Esophagus squamous epithelium (tissue), 5 donors: ENCODE results near the gene C1QTNF9B. TPM values are rescaled to one million over a fixed set of nuclear protein-coding genes. Genes with fewer than 3 reads are reported as not detected.

Experiments
- DNase-seq: peaks from one replicate; lab custom pipeline; 2025; lab: John Stamatoyannopoulos, UW
- H3K27ac ChIP-seq, 4 donors: fragments of 200-600 bp; sonication (generic); one replicate each; pipeline ENCODE4 v1.5.1; 2016 to 2019; ENCODE audit warnings: mild to moderate bottlenecking in 1 of 4
- H3K27me3 ChIP-seq, 4 donors: fragments of 200-600 bp; sonication (generic); 1 replicate in 3 of 4; 2 replicates in 1 of 4; pipeline versions ENCODE4 v1.5.1 to v1.6.0; 2017 to 2021; ENCODE audit warnings: antibody characterized with exemption in 1 of 4
- H3K36me3 ChIP-seq, 3 donors: fragments of 200-600 bp; sonication (generic); one replicate each; pipeline ENCODE4 v1.5.1; 2016 to 2019
- H3K4me1 ChIP-seq, 3 donors: fragments of 200-600 bp; sonication (generic); one replicate each; pipeline ENCODE4 v1.5.1; 2017 to 2019
- H3K4me3 ChIP-seq, 4 donors: fragments of 200-600 bp; sonication (generic); 1 replicate in 3 of 4; 2 replicates in 1 of 4; pipeline ENCODE4 v1.5.1; 2016 to 2019; ENCODE audit warnings: mild to moderate bottlenecking in 2 of 4, moderate library complexity in 1 of 4
- H3K9me3 ChIP-seq, 3 donors: fragments of 200-600 bp; sonication (generic); one replicate each; pipeline ENCODE4 v1.5.1; 2016 to 2019
- CTCF ChIP-seq, 6 experiments: fragments of 450-650 bp in 4 of 6; fragments of 200-600 bp in 2 of 6; sonication (generic) in 2 of 6; IDR thresholded peaks; one replicate each; pipeline ENCODE4 v1.5.1; 2016 to 2019; ENCODE audit warnings: antibody characterized with exemption in 6 of 6, mild to moderate bottlenecking in 4 of 6, moderate library complexity in 4 of 6
- POLR2A ChIP-seq, 4 donors: fragments of 450-650 bp; IDR thresholded peaks; one replicate each; pipeline ENCODE4 v1.6.1; 2017; ENCODE audit warnings: antibody characterized with exemption in 4 of 4, mild to moderate bottlenecking in 4 of 4, moderate library complexity in 3 of 4
- WGBS, 2 donors: methylation state at CpG; one replicate each; pipeline ENCODE4 v1.1.5; 2018; 5-methylcytosine and 5-hydroxymethylcytosine counted together
- intact Hi-C: fragments of 100-400 bp; cut with DNase I; formaldehyde crosslinking; loops from one replicate; pipeline ENCODE4 v1.15.0; 2022
- total RNA-seq, 4 donors: library from RNA; depleted of rRNA; stranded (reverse); fragments of >200 nt; gene quantifications; one replicate each; pipeline ENCODE4 v1.1.0, GENCODE V29; 2016
- donor health status: DM: yes; HTN: yes; CAD: no.

The C1QTNF9B gene
- total RNA-seq, 4 donors from 2014 or later, result not detected

- intact Hi-C loops, result no loop called here
- no peaks in the 10 kb centered on the region for H3K9me3 ChIP-seq
- H3K36me3 ChIP-seq, result peaks cover 0 to 32% (median 0%) of the 10 kb centered on the region in 3 donors
- 86 to 89% methylated on average over 3 of the region's 3 CpGs for WGBS, 2 donors
- TF ChIP-seq POLR2A (IDR thresholded peaks at IDR 0.05) (no peak), CTCF (IDR thresholded peaks at IDR 0.05) (no peak)
- H3K4me3 ChIP-seq, result no peak overlapping the region
- no peak overlapping the region for H3K27ac ChIP-seq
- H3K4me1 ChIP-seq, result peaks cover 0 to 27% (median 0%) of the 10 kb centered on the region in 3 donors
- DNase-seq, result no peak
- no peaks in the 10 kb centered on the region for H3K27me3 ChIP-seq
Observed at GRCh38 chr13:23855360-23855759, 41.9 kb downstream of the C1QTNF9B start.

GRCh38 chr13:23852351-23852750 is 45.0 kb downstream of the C1QTNF9B start:
- Histone ChIP-seq H3K36me3 (peaks cover 0 to 18% (median 0%) of the 10 kb centered on the region in 3 donors), H3K4me1 (peaks cover 12 to 42% (median 12%) of the 10 kb centered on the region in 3 donors), H3K4me3 (no peak overlapping the region), H3K9me3 (no peaks in the 10 kb centered on the region), H3K27me3 (no peaks in the 10 kb centered on the region), H3K27ac (no peak overlapping the region)
- no peak for DNase-seq
- 50 to 85% methylated on average over 1 to 2 of the region's 2 CpGs for WGBS, 2 donors
- intact Hi-C loops, result no loop called here
- no peak for TF ChIP-seq CTCF (IDR thresholded peaks at IDR 0.05)

GRCh38 chr13:23851106-23851505 is 46.2 kb downstream of the C1QTNF9B start:
- peaks cover 0 to 13% (median 0%) of the 10 kb centered on the region in 3 donors for H3K36me3 ChIP-seq
- no peak for TF ChIP-seq CTCF (IDR thresholded peaks at IDR 0.05)
- no peak for TF ChIP-seq POLR2A (IDR thresholded peaks at IDR 0.05)
- WGBS, 2 donors, result 33 to 47% methylated on average over 2 of the region's 2 CpGs
- H3K4me3 ChIP-seq, result no peak overlapping the region
- H3K27me3 ChIP-seq, result no peaks in the 10 kb centered on the region
- peaks cover 12 to 43% (median 12%) of the 10 kb centered on the region in 3 donors for H3K4me1 ChIP-seq
- no peak for DNase-seq
- intact Hi-C loops, result no loop called here
- no peaks in the 10 kb centered on the region for H3K9me3 ChIP-seq
- peak overlapping the region in 2 of 4 donors; percentile 70 to 82 for H3K27ac ChIP-seq

GRCh38 chr13:23850134-23850533 is 47.2 kb downstream of the C1QTNF9B start:
- WGBS, 2 donors, result 26 to 70% methylated on average over 1 of the region's 1 CpG
- Histone ChIP-seq H3K36me3 (peaks cover 0 to 8% (median 0%) of the 10 kb centered on the region in 3 donors), H3K27me3 (no peaks in the 10 kb centered on the region), H3K4me3 (no peak overlapping the region), H3K4me1 (peaks cover 12 to 46% (median 12%) of the 10 kb centered on the region in 3 donors), H3K9me3 (no peaks in the 10 kb centered on the region), H3K27ac (peak overlapping the region in 3 of 4 donors; percentile 58 to 82 (median 70))
- no peak for DNase-seq
- no peak for TF ChIP-seq CTCF (IDR thresholded peaks at IDR 0.05)
- TF ChIP-seq POLR2A (IDR thresholded peaks at IDR 0.05), result no peak
- intact Hi-C loops, result no loop called here

- 41 to 59% methylated on average over 2 of the region's 2 CpGs for WGBS, 2 donors
- peak overlapping the region in 3 of 4 donors; percentile 58 to 82 (median 70) for H3K27ac ChIP-seq
- intact Hi-C loops, result no loop called here
Observed at GRCh38 chr13:23849670-23850069, 47.6 kb downstream of the C1QTNF9B start.

More at GRCh38 chr13:23849670-23850069, 47.6 kb downstream of the C1QTNF9B start:
- Histone ChIP-seq H3K4me3 (no peak overlapping the region), H3K36me3 (peaks cover 0 to 6% (median 0%) of the 10 kb centered on the region in 3 donors), H3K27me3 (no peaks in the 10 kb centered on the region), H3K9me3 (no peaks in the 10 kb centered on the region), H3K4me1 (peaks cover 12 to 46% (median 12%) of the 10 kb centered on the region in 3 donors)
- DNase-seq, result no peak
- TF ChIP-seq CTCF (IDR thresholded peaks at IDR 0.05) (no peak), POLR2A (IDR thresholded peaks at IDR 0.05) (no peak)
